GM21619 (cell line): Measurements from ENCODE around the gene IP6K3.

Experiments used
- ATAC-seq: cut with Tn5 transposase; IDR thresholded peaks from one replicate; pipeline ENCODE4 v1.9.1; 2021; ENCODE audit not compliant: unreplicated experiment

The IP6K3 gene

GRCh38 chr6:33761922-33762629 lies 15.4 kb upstream of the IP6K3 start:
- no peak for ATAC-seq

- no peak for ATAC-seq
Measured at GRCh38 chr6:33761581-33761921, 14.8 kb upstream of the IP6K3 start.

GRCh38 chr6:33759887-33760629 lies 13.4 kb upstream of the IP6K3 start:
- ATAC-seq = no peak

GRCh38 chr6:33758815-33759216 lies 12.1 kb upstream of the IP6K3 start:
- no peak for ATAC-seq

- no peak for ATAC-seq
Measured at GRCh38 chr6:33757906-33758305, 11.2 kb upstream of the IP6K3 start.

GRCh38 chr6:33757113-33757512 lies 10.4 kb upstream of the IP6K3 start:
- no peak for ATAC-seq

- ATAC-seq = no peak
Measured at GRCh38 chr6:33756211-33756954, 9.7 kb upstream of the IP6K3 start.

GRCh38 chr6:33755070-33755869 lies 8.6 kb upstream of the IP6K3 start:
- no peak for ATAC-seq

GRCh38 chr6:33754222-33754621 lies 7.5 kb upstream of the IP6K3 start:
- ATAC-seq = no peak

- no peak for ATAC-seq
Measured at GRCh38 chr6:33752646-33753015, 5.9 kb upstream of the IP6K3 start.

GRCh38 chr6:33751771-33752645 lies 5.3 kb upstream of the IP6K3 start:
- ATAC-seq = no peak

- ATAC-seq = no peak
Measured at GRCh38 chr6:33750244-33750991, 3.7 kb upstream of the IP6K3 start.

GRCh38 chr6:33749401-33749800 lies 2.7 kb upstream of the IP6K3 start:
- no peak for ATAC-seq

GRCh38 chr6:33748841-33749240 lies 2.1 kb upstream of the IP6K3 start:
- no peak for ATAC-seq

GRCh38 chr6:33747823-33748222 lies 1.1 kb upstream of the IP6K3 start:
- no peak for ATAC-seq

GRCh38 chr6:33746036-33746600 lies 587 bp downstream of the IP6K3 start:
- ATAC-seq = no peak

GRCh38 chr6:33745548-33745947 lies 1.2 kb downstream of the IP6K3 start:
- no peak for ATAC-seq

GRCh38 chr6:33744895-33745546 lies 1.7 kb downstream of the IP6K3 start:
- no peak for ATAC-seq
